B cell (primary cell): ENCODE measurements around the gene C1orf56. TPM values are rescaled to one million over a fixed set of nuclear protein-coding genes. Genes with fewer than 3 reads are reported as not detected.

ENCODE experiments used
- ATAC-seq: fragments of 200-7000 bp; cut with Tn5 transposase; one replicate; pipeline ENCODE4 v1.10.0; 2021; ENCODE audit warnings: low read depth, mild to moderate bottlenecking, moderate number of reproducible peaks, moderate library complexity
- CTCF ChIA-PET: fragments of 350-600 bp; sonication (Branson Sonifier 250); formaldehyde crosslinking; loops from one replicate; lab custom pipeline; 2021; ENCODE audit warnings: antibody characterized with exemption, inconsistent platforms; lab: Charles Lee
- POLR2A ChIA-PET: fragments of 350-600 bp; sonication (Branson Sonifier 250); formaldehyde crosslinking; loops from one replicate; lab custom pipeline; 2021; ENCODE audit warnings: antibody characterized with exemption; lab: Charles Lee
- DNase-seq: peaks from one replicate; pipeline ENCODE4 v3.0.0; 2013
- H2AFZ ChIP-seq: 2 replicates; pipeline ENCODE4 v1.6.1; 2012; ENCODE audit warnings: mild to moderate bottlenecking, low read depth, low read length; ENCODE audit not compliant: insufficient read depth, poor library complexity, severe bottlenecking
- H3K27ac ChIP-seq, 2 donors: 1 replicate in 1 of 2; 2 replicates in 1 of 2; pipeline ENCODE4 v1.5.1; 2012 to 2013; ENCODE audit warnings: low read length in 2 of 2, mild to moderate bottlenecking in 2 of 2, moderate library complexity in 1 of 2
- H3K27me3 ChIP-seq, 4 experiments: fragments of 200-600 bp in 1 of 4; sonication (generic) in 1 of 4; replicated peaks in 1 of 4; 1 replicate in 2 of 4; 2 replicates in 2 of 4; pipeline versions ENCODE4 v1.6.1 to v1.7.0; 2013 to 2016; ENCODE audit warnings: low read length in 3 of 4, mild to moderate bottlenecking in 2 of 4, mixed read lengths in 1 of 4, moderate library complexity in 1 of 4; ENCODE audit not compliant: insufficient read depth in 4 of 4, control insufficient read depth in 3 of 4; ENCODE audit errors: control extremely low read depth in 1 of 4
- H3K36me3 ChIP-seq, 2 experiments: replicated peaks in 1 of 2; 1 replicate in 1 of 2; 2 replicates in 1 of 2; pipeline versions ENCODE4 v1.6.1 to v1.7.1; 2013; ENCODE audit warnings: low read length in 1 of 2; ENCODE audit not compliant: insufficient read depth in 2 of 2, control insufficient read depth in 1 of 2; ENCODE audit errors: control extremely low read depth in 1 of 2, extremely low read depth in 1 of 2
- H3K4me1 ChIP-seq, 2 donors: fragments of 200-600 bp in 1 of 2; sonication (generic) in 1 of 2; 1 replicate in 1 of 2; 2 replicates in 1 of 2; pipeline versions ENCODE4 v1.5.1 to v1.6.1; 2013 to 2017; ENCODE audit warnings: low read length in 2 of 2; ENCODE audit not compliant: control insufficient read depth in 2 of 2, insufficient read depth in 2 of 2
- H3K4me2 ChIP-seq: replicated peaks from 2 replicates; pipeline ENCODE3; 2012; ENCODE audit warnings: mild to moderate bottlenecking, low read depth, low read length; ENCODE audit not compliant: poor library complexity, severe bottlenecking
- H3K4me3 ChIP-seq, 5 experiments: fragments of 200-600 bp in 1 of 5; sonication (generic) in 1 of 5; 1 replicate in 3 of 5; 2 replicates in 2 of 5; pipeline versions ENCODE4 v1.5.1 to v1.7.0; 2011 to 2016; ENCODE audit warnings: low read length in 4 of 5, mild to moderate bottlenecking in 4 of 5, low read depth in 2 of 5, control low read depth in 1 of 5, moderate library complexity in 1 of 5; ENCODE audit not compliant: insufficient read depth in 1 of 5; ENCODE audit errors: control extremely low read depth in 1 of 5, extremely low read depth in 1 of 5
- H3K79me2 ChIP-seq: fragments of 200-600 bp; sonication (generic); one replicate; pipeline ENCODE4 v1.6.0; 2016; ENCODE audit warnings: low read length; ENCODE audit not compliant: control insufficient read depth, insufficient read depth
- H3K9ac ChIP-seq: fragments of 200-600 bp; sonication (generic); 2 replicates; pipeline ENCODE4 v1.6.1; 2017; ENCODE audit warnings: mild to moderate bottlenecking, low read length, moderate library complexity
- H3K9me3 ChIP-seq, 3 donors: one replicate each; pipeline versions ENCODE4 v1.6.1 to v1.7.1; 2013; ENCODE audit warnings: low read length in 2 of 3; ENCODE audit not compliant: control insufficient read depth in 2 of 3, insufficient read depth in 1 of 3; ENCODE audit errors: control extremely low read depth in 1 of 3
- H4K20me1 ChIP-seq: 2 replicates; pipeline ENCODE4 v1.6.0; 2012; ENCODE audit warnings: mild to moderate bottlenecking, low read length; ENCODE audit not compliant: insufficient read depth, control insufficient read depth, poor library complexity, severe bottlenecking
- H3K27ac Mint-ChIP-seq: one replicate; pipeline ENCODE4 v1.8.0; 2021; ENCODE audit warnings: mixed read lengths
- H3K27me3 Mint-ChIP-seq: one replicate; pipeline ENCODE4 v1.8.0; 2021; ENCODE audit warnings: mixed read lengths
- H3K4me1 Mint-ChIP-seq: one replicate; pipeline ENCODE4 v1.8.0; 2021; ENCODE audit warnings: mixed read lengths
- H3K4me3 Mint-ChIP-seq: one replicate; pipeline ENCODE4 v1.8.0; 2021; ENCODE audit warnings: mixed read lengths
- H3K9me3 Mint-ChIP-seq: one replicate; pipeline ENCODE4 v1.8.0; 2022; ENCODE audit warnings: mixed read lengths; ENCODE audit not compliant: insufficient read depth
- CTCF ChIP-seq: fragments of 200-600 bp; IDR thresholded peaks from one replicate; pipeline ENCODE4 v1.8.0; 2022; ENCODE audit warnings: antibody characterized with exemption, mild to moderate bottlenecking
- EZH2 ChIP-seq: IDR thresholded peaks from 2 replicates; pipeline ENCODE4 v1.6.1; 2012; ENCODE audit warnings: borderline replicate concordance, low read depth, mild to moderate bottlenecking, moderate library complexity, low read length; ENCODE audit not compliant: insufficient read depth, poor library complexity, severe bottlenecking
- WGBS: methylation state at CpG from one replicate; pipeline ENCODE4 v1.1.5; 2013; ENCODE audit warnings: missing lambda C conversion rate; ENCODE audit not compliant: insufficient coverage; 5-methylcytosine and 5-hydroxymethylcytosine counted together
- intact Hi-C: fragments of 100-400 bp; cut with micrococcal nuclease; formaldehyde crosslinking; loops from one replicate; pipeline ENCODE4 v1.10.0; 2022
- polyA plus RNA-seq: library from polyadenylated mRNA; depleted of rRNA; stranded (reverse); fragments of >200 nt; gene quantifications from 2 replicates; pipeline ENCODE4 v1.2.3, GENCODE V29; 2012
- total RNA-seq, 2 donors: library from RNA; stranded (reverse); fragments of 120-200 nt in 1 of 2; gene quantifications; 1 replicate in 1 of 2; 2 replicates in 1 of 2; pipeline versions ENCODE4 v1.2.3 to v1.2.4, GENCODE V29; 2013 to 2022

Gene C1orf56
- total and polyA plus RNA-seq, 2 donors (not counting 1 experiment from before 2014, with no cell fraction given) = 2.4 to 4.5 TPM

DNA sequence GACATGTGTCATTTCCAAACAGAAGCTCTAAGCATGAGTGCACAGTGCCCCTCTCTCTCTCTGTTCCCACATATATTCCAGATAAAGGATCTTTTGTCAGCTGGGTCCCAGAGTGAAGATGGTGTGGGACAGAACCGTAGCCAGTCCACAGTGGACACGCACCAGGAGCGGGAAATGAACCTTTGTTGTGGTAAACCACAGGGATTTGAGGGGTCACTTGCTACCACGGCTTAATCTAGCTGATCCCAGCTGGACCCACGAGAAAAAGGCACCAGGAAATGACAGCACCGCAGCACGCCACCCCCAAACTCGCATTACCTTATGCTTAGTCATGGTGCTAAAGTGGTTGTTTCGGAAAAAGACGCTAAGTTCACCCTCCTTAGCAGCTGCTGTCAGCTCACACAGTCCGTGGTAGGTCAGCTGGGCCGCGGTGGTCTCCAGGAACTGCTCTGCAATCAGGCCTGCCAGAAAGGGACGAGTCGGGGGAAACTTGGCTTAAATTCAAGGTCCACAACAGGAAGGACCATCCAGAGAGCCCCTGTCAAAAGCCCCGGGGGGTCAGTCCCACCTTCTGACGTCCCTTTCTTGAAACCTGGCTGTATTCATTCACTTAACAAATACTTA is 48.4 kb upstream of the C1orf56 start:
- Mint-ChIP-seq H3K4me3 (no peak overlapping the region), H3K27me3 (no peaks in the 10 kb centered on the region), H3K4me1 (peaks cover 19% of the 10 kb centered on the region), H3K27ac (no peak overlapping the region), H3K9me3 (no peaks in the 10 kb centered on the region)
- Histone ChIP-seq H3K9me3 (no peaks in the 10 kb centered on the region), H3K4me2 (no peak overlapping the region), H4K20me1 (no peaks in the 10 kb centered on the region), H3K27me3 (no peaks in the 10 kb centered on the region), H3K9ac (no peak overlapping the region), H3K79me2 (no peaks in the 10 kb centered on the region), H2AFZ (no peak overlapping the region), H3K27ac (no peak overlapping the region), H3K36me3 (peaks cover 3 to 15% of the 10 kb centered on the region in 2 experiments), H3K4me3 (no peak overlapping the region), H3K4me1 (peaks cover 5 to 16% of the 10 kb centered on the region in 2 donors)
- DNase-seq (no peak), ATAC-seq (no peak)
- WGBS = 46% methylated on average over 14 of the region's 17 CpGs
- TF ChIP-seq CTCF (no peak), EZH2 (no peak)
- CTCF ChIA-PET = interaction anchor here (0.6 to 5.3 kb wide), 7 partner anchors 10 to 744 kb away, joined by 3 to 35 read pairs (median 3); partner anchors contain the start of gene ANXA9
- POLR2A ChIA-PET = no interaction called here
- intact Hi-C loops = loop anchor here (5.0 to 10.0 kb wide), 2 partner anchors 537 to 744 kb away; partner anchors contain the start of gene CA14

- WGBS = 40% methylated on average over 1 of the region's 2 CpGs
- DNase-seq (no peak), ATAC-seq (no peak)
- TF ChIP-seq EZH2 (no peak), CTCF (no peak)
- H3K36me3 ChIP-seq = peaks cover 3 to 15% of the 10 kb centered on the region in 2 experiments
- CTCF ChIA-PET = interaction anchor here (0.6 to 1.2 kb wide), 2 partner anchors 10 to 204 kb away, joined by 3 read pairs; no protein-coding TSS in a partner anchor
- peaks cover 3% of the 10 kb centered on the region for H3K79me2 ChIP-seq
- H3K27ac ChIP-seq = no peak overlapping the region
- H3K9me3 ChIP-seq = no peaks in the 10 kb centered on the region
- Mint-ChIP-seq H3K9me3 (no peaks in the 10 kb centered on the region), H3K27me3 (no peaks in the 10 kb centered on the region), H3K4me1 (peaks cover 25% of the 10 kb centered on the region), H3K27ac (no peak overlapping the region), H3K4me3 (no peak overlapping the region)
- H3K4me1 ChIP-seq = peaks cover 7 to 21% of the 10 kb centered on the region in 2 donors
- POLR2A ChIA-PET = no interaction called here
- H3K9ac ChIP-seq = no peak overlapping the region
- H3K4me3 ChIP-seq = no peak overlapping the region
- no peaks in the 10 kb centered on the region for H3K27me3 ChIP-seq
- no peak overlapping the region for H3K4me2 ChIP-seq
- H2AFZ ChIP-seq = no peak overlapping the region
- no peaks in the 10 kb centered on the region for H4K20me1 ChIP-seq
- intact Hi-C loops = loop anchor here (5.0 to 10.0 kb wide), 2 partner anchors 538 to 745 kb away; partner anchors contain the start of gene CA14
These were observed 47.6 kb upstream of the C1orf56 start for GRCh38 chr1:150999926-151000325.
